Loucy (cell line): ENCODE results near the gene NPTX1.

Experiments used
- EZH2phosphoT487 ChIP-seq: fragments of 200-600 bp; IDR thresholded peaks from 2 replicates; pipeline ENCODE4 v1.6.1; 2018; ENCODE audit warnings: antibody characterized with exemption, mild to moderate bottlenecking, moderate library complexity, borderline replicate concordance
- TF ChIP-seq, protein P1 (sequence below): fragments of 200-600 bp; sonication (generic); conservative IDR thresholded peaks from 2 replicates; pipeline ENCODE4 v1.5.1; 2014; ENCODE audit warnings: mild to moderate bottlenecking, antibody characterized with exemption, low read length

DNA sequence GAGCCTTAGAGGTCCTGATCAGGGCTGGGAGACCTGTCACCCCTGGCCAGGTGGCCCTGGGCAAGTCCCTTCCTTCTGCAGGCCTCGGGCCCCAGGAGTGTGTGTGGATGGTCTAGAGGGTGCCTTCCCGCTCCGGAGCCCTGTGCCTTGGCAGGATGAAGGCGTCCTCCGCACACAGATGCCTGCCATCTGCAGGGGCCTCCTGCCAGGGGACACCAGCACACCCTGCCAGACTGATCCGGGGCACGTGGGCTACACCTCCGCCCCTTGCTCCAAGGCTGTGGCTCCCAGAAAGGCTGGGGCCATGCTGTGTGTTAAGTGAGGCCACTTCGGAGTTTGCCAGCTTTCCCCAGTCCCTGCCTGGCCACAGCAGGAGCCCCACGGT lies 30.7 kb downstream of the NPTX1 start:
- TF ChIP-seq EZH2phosphoT487: no peak
- TF ChIP-seq, protein P1, sequence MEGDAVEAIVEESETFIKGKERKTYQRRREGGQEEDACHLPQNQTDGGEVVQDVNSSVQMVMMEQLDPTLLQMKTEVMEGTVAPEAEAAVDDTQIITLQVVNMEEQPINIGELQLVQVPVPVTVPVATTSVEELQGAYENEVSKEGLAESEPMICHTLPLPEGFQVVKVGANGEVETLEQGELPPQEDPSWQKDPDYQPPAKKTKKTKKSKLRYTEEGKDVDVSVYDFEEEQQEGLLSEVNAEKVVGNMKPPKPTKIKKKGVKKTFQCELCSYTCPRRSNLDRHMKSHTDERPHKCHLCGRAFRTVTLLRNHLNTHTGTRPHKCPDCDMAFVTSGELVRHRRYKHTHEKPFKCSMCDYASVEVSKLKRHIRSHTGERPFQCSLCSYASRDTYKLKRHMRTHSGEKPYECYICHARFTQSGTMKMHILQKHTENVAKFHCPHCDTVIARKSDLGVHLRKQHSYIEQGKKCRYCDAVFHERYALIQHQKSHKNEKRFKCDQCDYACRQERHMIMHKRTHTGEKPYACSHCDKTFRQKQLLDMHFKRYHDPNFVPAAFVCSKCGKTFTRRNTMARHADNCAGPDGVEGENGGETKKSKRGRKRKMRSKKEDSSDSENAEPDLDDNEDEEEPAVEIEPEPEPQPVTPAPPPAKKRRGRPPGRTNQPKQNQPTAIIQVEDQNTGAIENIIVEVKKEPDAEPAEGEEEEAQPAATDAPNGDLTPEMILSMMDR: no peak
